HFF-Myc (cell line): Measurements from ENCODE around the gene NABP2.
"Not testable (repeated sequence)": the region's sequence is repeated elsewhere in the genome, so short reads cannot be mapped to it uniquely, and the experiment has no call there.

Experiments
- DNase-seq: peaks from one replicate; pipeline ENCODE4 v3.0.0-alpha.2; 2011; ENCODE audit warnings: low read depth; ENCODE audit errors: extremely low read depth
- H3K4me3 ChIP-seq: replicated peaks from 2 replicates; pipeline ENCODE4 v1.5.1; 2011; ENCODE audit warnings: low read depth, mild to moderate bottlenecking, control low read depth, low read length
- CTCF ChIP-seq: IDR thresholded peaks from 2 replicates; pipeline ENCODE4 v1.5.1; 2012; ENCODE audit warnings: mild to moderate bottlenecking, low read depth, low read length, control low read depth; ENCODE audit errors: missing control alignments

The NABP2 gene

GRCh38 chr12:56258068-56258819 lies 34.1 kb downstream of the NABP2 start, which contains the start of gene ANKRD52:
Gene ANKRD52, minus strand, starts transcription at chr12:56258384. Its CDS starts 115 bp downstream, at chr12:56258269.
- TF ChIP-seq CTCF = peak; percentile 12
- DNase-seq = peak; percentile 37
- H3K4me3 ChIP-seq = peak within 1 kb of the TSS; percentile 62

- DNase-seq = no peak
- TF ChIP-seq CTCF = no peak
- H3K4me3 ChIP-seq = peak overlapping the region; percentile 62
These were observed 34.7 kb downstream of the NABP2 start for GRCh38 chr12:56258820-56259183.

GRCh38 chr12:56260380-56260779 lies 36.2 kb downstream of the NABP2 start:
- TF ChIP-seq CTCF = no peak
- H3K4me3 ChIP-seq = no peak overlapping the region
- no peak for DNase-seq

- no peak overlapping the region for H3K4me3 ChIP-seq
- no peak for TF ChIP-seq CTCF
- DNase-seq = no peak
These were observed 36.8 kb downstream of the NABP2 start for GRCh38 chr12:56260921-56261320.

GRCh38 chr12:56261503-56262232 lies 37.5 kb downstream of the NABP2 start:
- peak; percentile 66 for DNase-seq
- no peak overlapping the region for H3K4me3 ChIP-seq
- no peak for TF ChIP-seq CTCF

GRCh38 chr12:56262955-56263354 lies 38.8 kb downstream of the NABP2 start:
- TF ChIP-seq CTCF = peak; percentile 3
- DNase-seq, H3K4me3 ChIP-seq: not testable (repeated sequence)

GRCh38 chr12:56266068-56266692 lies 42.0 kb downstream of the NABP2 start:
- peak overlapping the region; percentile 56 for H3K4me3 ChIP-seq
- DNase-seq = not testable (repeated sequence)
